Activated CD8-positive, alpha-beta T cell treated with anti-CD3 and anti-CD28 coated beads, Interleukin-2, amount 10 ng/mL, durations not matched to agents 7 days and 5 days (primary cell): ENCODE data around the gene MRPS33. TPM values are rescaled to one million over a fixed set of nuclear protein-coding genes. Genes with fewer than 3 reads are reported as not detected.
"Not testable (repeated sequence)": the region's sequence is repeated elsewhere in the genome, so short reads cannot be mapped to it uniquely, and the experiment has no call there.

Experiments used
- ATAC-seq: fragments of 150-1000 bp; cut with Tn5 transposase; one replicate; pipeline ENCODE4 v1.10.0; 2021; ENCODE audit warnings: moderate library complexity
- CTCF ChIA-PET: fragments of 350-600 bp; sonication (Branson Sonifier 250); formaldehyde crosslinking; loops from one replicate; lab custom pipeline; 2021; ENCODE audit warnings: antibody characterized with exemption; lab: Charles Lee
- POLR2A ChIA-PET: fragments of 350-600 bp; sonication (Branson Sonifier 250); formaldehyde crosslinking; loops from one replicate; lab custom pipeline; 2021; ENCODE audit warnings: antibody characterized with exemption; lab: Charles Lee
- DNase-seq: peaks from one replicate; pipeline ENCODE4 v3.0.0-alpha.2; 2020
- H3K27ac Mint-ChIP-seq: one replicate; pipeline ENCODE4 v1.8.0; 2021; ENCODE audit warnings: mild to moderate bottlenecking, mixed read lengths
- H3K27me3 Mint-ChIP-seq: one replicate; pipeline ENCODE4 v1.8.0; 2021; ENCODE audit warnings: low read depth, mixed read lengths
- H3K36me3 Mint-ChIP-seq: one replicate; pipeline ENCODE4 v1.8.0; 2021; ENCODE audit warnings: low read depth, mixed read lengths
- H3K4me1 Mint-ChIP-seq: one replicate; pipeline ENCODE4 v1.8.0; 2021; ENCODE audit warnings: low read depth, mixed read lengths
- H3K4me3 Mint-ChIP-seq: one replicate; pipeline ENCODE4 v1.8.0; 2021; ENCODE audit warnings: mild to moderate bottlenecking, mixed read lengths
- H3K9me3 Mint-ChIP-seq: one replicate; pipeline ENCODE4 v1.8.0; 2022; ENCODE audit warnings: mixed read lengths; ENCODE audit not compliant: insufficient read depth
- total RNA-seq, 2 experiments: library from RNA; stranded (reverse); gene quantifications; one replicate each; pipeline ENCODE4 v1.2.3, GENCODE V29; 2021

Gene MRPS33
- total RNA-seq, 2 experiments from 2014 or later, result 58.1 to 62.9 TPM

DNA sequence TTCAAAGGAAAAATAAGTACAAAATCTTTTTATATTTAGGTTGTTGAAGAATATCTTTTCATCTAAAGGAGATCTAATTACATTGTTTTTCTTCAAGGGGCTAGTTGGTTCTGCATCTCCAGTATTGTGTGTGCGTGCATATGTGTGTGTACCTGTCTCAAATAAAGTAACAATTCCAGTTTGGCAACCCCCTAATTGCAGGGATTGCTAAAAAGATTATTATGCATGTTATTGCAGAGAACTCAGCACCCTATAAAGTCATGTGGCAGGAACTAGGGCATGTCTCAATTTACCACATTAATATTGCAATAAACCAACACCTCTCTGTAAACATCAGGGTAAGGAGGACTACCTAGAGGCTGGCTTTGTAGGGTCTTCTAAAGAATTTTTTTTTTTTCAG, 37.0 kb downstream of the MRPS33 start:
- Mint-ChIP-seq H3K4me3 (no peak overlapping the region), H3K36me3 (no peaks in the 10 kb centered on the region), H3K9me3 (no peaks in the 10 kb centered on the region), H3K27ac (no peak overlapping the region), H3K27me3 (peaks cover 11% of the 10 kb centered on the region), H3K4me1 (no peaks in the 10 kb centered on the region)
- CTCF ChIA-PET, result no interaction called here
- POLR2A ChIA-PET, result no interaction called here
- DNase-seq (no peak), ATAC-seq (no peak)

GRCh38 chr7:140972876-140973829, 41.6 kb downstream of the MRPS33 start:
- Mint-ChIP-seq H3K36me3 (no peaks in the 10 kb centered on the region), H3K27ac (no peak overlapping the region), H3K27me3 (no peaks in the 10 kb centered on the region), H3K4me3 (no peak overlapping the region), H3K9me3 (no peaks in the 10 kb centered on the region), H3K4me1 (no peaks in the 10 kb centered on the region)
- CTCF ChIA-PET, result no interaction called here
- no peak for DNase-seq
- POLR2A ChIA-PET, result no interaction called here
- no peak for ATAC-seq

- no peaks in the 10 kb centered on the region for H3K36me3 Mint-ChIP-seq
Observed at GRCh38 chr7:140972344-140972743, 42.4 kb downstream of the MRPS33 start.

GRCh38 chr7:140967438-140967837, 47.3 kb downstream of the MRPS33 start:
- ATAC-seq, result no peak
- CTCF ChIA-PET, result no interaction called here

More at GRCh38 chr7:140972344-140972743, 42.4 kb downstream of the MRPS33 start:
- ATAC-seq (no peak), DNase-seq (no peak)
- ChIA-PET CTCF (no interaction called here), POLR2A (no interaction called here)
- Mint-ChIP-seq H3K4me1 (no peaks in the 10 kb centered on the region), H3K27me3 (no peaks in the 10 kb centered on the region), H3K9me3 (no peaks in the 10 kb centered on the region), H3K4me3 (no peak overlapping the region), H3K27ac (no peak overlapping the region)

GRCh38 chr7:140966561-140967233, 48.1 kb downstream of the MRPS33 start:
- DNase-seq, result no peak
- H3K27ac Mint-ChIP-seq, result no peak overlapping the region
- H3K9me3 Mint-ChIP-seq, result no peaks in the 10 kb centered on the region
- no peak for ATAC-seq
- H3K4me1 Mint-ChIP-seq, result no peaks in the 10 kb centered on the region
- H3K36me3 Mint-ChIP-seq, result no peaks in the 10 kb centered on the region
- POLR2A ChIA-PET, result no interaction called here
- H3K27me3 Mint-ChIP-seq, result peaks cover 4% of the 10 kb centered on the region
- CTCF ChIA-PET, result no interaction called here
- no peak overlapping the region for H3K4me3 Mint-ChIP-seq

More at GRCh38 chr7:140967438-140967837, 47.3 kb downstream of the MRPS33 start:
- H3K27me3 Mint-ChIP-seq, result peaks cover 4% of the 10 kb centered on the region
- H3K4me1 Mint-ChIP-seq, result no peaks in the 10 kb centered on the region
- POLR2A ChIA-PET, result no interaction called here
- H3K27ac Mint-ChIP-seq, result no peak overlapping the region
- no peak for DNase-seq
- H3K36me3 Mint-ChIP-seq, result no peaks in the 10 kb centered on the region
- H3K9me3 Mint-ChIP-seq, result no peaks in the 10 kb centered on the region
- no peak overlapping the region for H3K4me3 Mint-ChIP-seq

DNA sequence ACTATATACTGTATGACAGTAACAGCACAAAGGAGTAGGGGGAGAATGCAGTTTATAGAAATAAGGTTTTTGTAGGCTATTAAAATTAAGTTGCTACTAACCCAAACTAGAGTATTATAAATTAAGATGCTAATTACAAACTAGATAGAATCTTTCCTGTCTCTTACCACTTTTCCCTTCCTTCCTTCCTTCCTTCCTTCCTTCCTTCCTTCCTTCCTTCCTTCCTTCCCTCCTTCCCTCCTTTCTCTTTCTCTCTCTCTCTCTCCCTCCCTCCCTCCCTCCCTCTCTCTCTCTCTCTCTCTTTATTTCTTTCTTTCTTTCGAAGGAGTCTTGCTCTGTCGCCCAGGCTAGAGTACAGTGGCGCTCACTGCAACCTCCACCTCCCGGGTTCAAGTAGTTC, 53.6 kb downstream of the MRPS33 start:
- no peaks in the 10 kb centered on the region for H3K27me3 Mint-ChIP-seq
- CTCF ChIA-PET, result no interaction called here
- no peak overlapping the region for H3K27ac Mint-ChIP-seq

DNA sequence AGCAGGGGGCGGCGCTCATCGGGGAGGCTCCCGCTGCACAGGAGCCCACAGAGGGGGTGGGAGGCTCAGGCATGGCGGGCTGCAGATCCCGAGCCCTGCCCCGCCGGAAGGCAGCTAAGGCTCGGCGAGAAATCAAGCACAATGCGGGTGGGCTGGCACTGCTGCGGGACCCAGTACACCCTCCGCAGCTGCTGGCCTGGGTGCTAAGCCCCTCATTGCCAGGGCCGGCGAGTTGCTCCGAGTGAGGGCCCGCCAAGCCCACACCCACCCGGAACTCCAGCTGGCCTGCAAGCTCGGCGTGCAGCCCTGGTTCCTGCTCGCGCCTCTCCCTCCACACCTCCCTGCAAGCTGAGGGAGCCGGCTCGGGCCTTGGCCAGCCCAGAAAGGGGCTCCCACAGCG, 57.8 kb downstream of the MRPS33 start:
- ATAC-seq, H3K27ac Mint-ChIP-seq, H3K4me1 Mint-ChIP-seq, DNase-seq, H3K9me3 Mint-ChIP-seq, H3K36me3 Mint-ChIP-seq, POLR2A ChIA-PET, H3K4me3 Mint-ChIP-seq, H3K27me3 Mint-ChIP-seq: not testable (repeated sequence)
- CTCF ChIA-PET, result interaction anchor here (1.2 kb wide), 1 partner anchor 55 kb away, joined by 3 read pairs; no protein-coding TSS in a partner anchor

More for the DNA sequence above, 53.6 kb downstream of the MRPS33 start:
- no peak for DNase-seq
- POLR2A ChIA-PET, result no interaction called here
- Mint-ChIP-seq H3K4me1 (no peaks in the 10 kb centered on the region), H3K9me3 (no peaks in the 10 kb centered on the region), H3K36me3 (no peaks in the 10 kb centered on the region), H3K4me3 (no peak overlapping the region)
- no peak for ATAC-seq

Other genes starting within 250 kb of the MRPS33 start
- 10 to 100 TPM; 26.7 to 28.5 TPM for gene BRAF, start 90.0 kb downstream of the MRPS33 start, total RNA-seq
- under 1 TPM; 0.05 to 0.10 TPM for gene TMEM178B, start 59.1 kb upstream of the MRPS33 start, total RNA-seq